Islet of Langerhans (tissue), 1 donor: ENCODE results near the gene UGT2A3.
"Not testable (repeated sequence)": the region's sequence is repeated elsewhere in the genome, so short reads cannot be mapped to it uniquely, and the experiment has no call there.

ENCODE experiments used
- FAIRE-seq: peaks from one replicate; lab custom pipeline; 2011; peaks lifted over from hg19 to GRCh38; lab: Jason Lieb, UNC

The UGT2A3 gene

GRCh38 chr4:68951078-68951805 is at the start of gene UGT2A3:
UGT2A3 (minus strand) TSS chr4:68951804; CDS start chr4:68951760, 44 bp downstream.
- peak; percentile 93 for FAIRE-seq

DNA sequence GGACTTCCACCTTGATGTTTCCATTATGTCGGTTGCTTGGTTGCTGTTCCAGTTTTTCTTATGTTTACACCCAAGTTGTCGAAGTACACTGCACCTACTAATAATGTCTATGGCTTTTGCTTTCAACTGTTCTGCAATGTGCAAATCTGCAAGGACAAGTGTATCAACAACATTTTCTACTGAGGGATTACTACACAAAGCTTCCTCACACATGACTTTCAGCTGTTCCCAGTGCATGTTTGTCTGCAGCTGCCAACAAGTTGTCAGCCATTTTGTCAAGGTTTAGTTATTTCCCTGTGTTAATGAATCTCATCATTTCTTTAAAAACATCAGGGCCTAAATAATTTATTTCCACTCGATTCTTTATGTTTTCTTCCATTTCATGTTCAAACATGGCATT is 45.4 kb upstream of the UGT2A3 start:
- FAIRE-seq: no peak

- FAIRE-seq: no peak
Observed at GRCh38 chr4:68995292-68995691, 43.7 kb upstream of the UGT2A3 start.

GRCh38 chr4:68987007-68987406 is 35.4 kb upstream of the UGT2A3 start:
- FAIRE-seq: no peak

GRCh38 chr4:68985442-68985841 is 33.8 kb upstream of the UGT2A3 start:
- no peak for FAIRE-seq

GRCh38 chr4:68984947-68985346 is 33.3 kb upstream of the UGT2A3 start:
- no peak for FAIRE-seq

DNA sequence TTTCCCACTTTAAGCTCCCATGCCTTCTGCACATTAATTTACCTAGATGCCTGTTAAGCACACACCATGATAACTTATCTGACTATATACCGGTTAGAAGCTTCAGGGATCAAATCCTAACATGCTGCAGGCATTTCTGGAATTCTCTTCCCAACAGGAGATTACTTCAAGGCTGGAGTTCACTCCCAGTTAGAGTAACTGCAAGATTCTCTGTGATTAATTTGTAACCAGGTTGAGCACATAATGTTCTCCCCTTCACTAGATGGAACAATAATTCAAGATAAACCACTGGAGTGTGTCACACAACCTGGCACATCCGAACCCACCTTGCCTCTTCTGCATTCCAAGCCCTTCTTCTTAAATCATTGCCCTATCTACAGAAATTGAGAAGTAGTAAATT is 11.8 kb upstream of the UGT2A3 start:
- no peak for FAIRE-seq

- FAIRE-seq: no peak
Observed at GRCh38 chr4:68962868-68963267, 11.3 kb upstream of the UGT2A3 start.

- no peak for FAIRE-seq
Observed at GRCh38 chr4:68960294-68961163, 8.9 kb upstream of the UGT2A3 start.

DNA sequence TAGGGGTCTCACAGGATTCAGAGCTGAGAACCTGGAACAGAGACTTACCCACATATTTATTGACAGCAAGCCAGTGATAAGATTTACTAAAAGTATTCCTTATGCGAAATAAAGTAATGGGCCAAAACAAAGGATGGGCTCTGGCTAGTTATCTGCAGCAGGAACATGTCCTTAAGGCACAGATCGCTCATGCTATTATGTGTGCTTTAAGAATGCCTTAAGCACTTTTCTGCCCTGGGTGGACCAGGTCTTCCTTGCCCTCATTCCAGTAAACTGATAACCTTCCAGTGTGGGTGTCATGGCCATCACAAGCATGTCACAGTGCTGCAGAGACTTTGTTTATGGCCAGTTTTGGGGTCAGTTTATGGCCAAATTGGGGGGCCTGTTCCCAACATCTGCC is 7.5 kb upstream of the UGT2A3 start:
- FAIRE-seq: not testable (repeated sequence)

DNA sequence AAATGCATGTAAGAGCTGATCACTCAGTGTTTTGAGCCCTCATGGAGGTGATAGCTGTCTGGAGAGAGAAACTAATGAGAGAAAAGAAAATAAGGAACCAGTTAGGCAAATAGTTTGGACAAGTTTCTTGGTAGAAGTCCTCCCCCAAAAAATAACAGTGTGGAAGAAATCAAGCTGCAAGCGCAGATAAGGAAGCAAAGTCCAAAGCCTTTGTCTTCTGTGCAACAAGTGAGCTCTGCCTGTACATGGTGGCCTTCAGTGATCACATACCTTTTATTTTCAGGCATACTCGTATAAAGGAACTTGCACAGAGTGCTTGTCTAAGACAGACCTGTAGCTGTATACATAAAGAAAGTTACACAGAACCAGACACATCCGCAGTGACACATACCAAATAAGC is 2.5 kb upstream of the UGT2A3 start:
- no peak for FAIRE-seq

DNA sequence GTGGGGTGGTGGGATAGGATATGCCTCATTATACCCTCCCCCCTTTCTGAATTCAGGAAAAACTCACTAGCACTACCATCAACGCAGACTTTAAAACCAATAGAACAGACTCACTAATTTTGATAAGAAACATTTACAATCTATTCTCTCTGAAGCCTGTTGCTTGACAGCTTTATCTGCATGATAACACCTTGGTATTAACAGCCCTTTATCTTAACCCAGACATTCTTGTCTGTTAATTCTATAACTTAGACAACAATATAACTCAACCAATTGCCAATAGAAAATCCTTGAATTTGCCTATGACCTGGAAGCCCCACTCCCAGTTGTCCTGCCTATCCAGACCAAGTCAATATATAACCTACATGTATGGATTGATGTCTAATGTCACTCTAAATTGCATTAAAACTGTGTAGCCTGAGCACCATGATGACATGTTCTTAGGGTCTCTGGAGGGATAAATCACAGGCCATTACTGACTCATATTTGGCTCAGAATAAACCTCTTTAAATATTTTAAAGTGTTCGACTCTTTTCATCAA is 1.5 kb upstream of the UGT2A3 start:
- no peak for FAIRE-seq

DNA sequence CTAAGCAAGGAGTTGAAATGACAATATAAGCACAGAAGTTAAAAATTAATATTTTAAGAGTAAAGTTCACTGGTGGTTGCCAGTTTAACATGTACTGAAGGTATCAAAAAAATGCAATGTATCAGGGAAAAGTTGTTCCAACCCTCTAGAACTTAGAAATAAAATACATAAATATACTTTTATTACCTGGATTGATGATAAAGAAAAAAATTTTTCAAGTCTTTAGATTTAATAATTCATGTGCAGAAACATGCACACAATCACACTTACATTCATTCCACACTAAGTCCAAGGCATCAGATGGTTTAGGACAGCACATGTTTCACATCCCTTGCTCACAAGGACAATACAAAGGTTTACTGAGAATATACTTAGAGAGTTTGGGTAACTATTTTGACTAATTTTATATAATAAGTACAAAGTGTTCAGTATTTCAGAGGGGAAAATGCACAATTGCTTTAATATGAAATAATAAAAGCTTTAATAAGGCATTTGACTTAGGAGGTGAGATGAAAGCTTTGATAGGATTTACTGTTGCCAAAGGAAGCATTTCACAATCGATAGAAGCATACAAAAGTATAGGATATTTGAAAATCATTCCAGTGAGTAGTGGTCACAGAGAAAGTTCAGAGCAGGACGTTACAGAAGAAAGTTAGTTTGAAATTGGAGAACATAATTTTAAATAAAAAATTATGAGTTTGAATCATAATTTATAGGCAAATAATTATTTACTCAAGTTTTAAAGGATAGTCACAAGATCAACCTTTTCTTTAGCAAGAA is 392 bp upstream of the UGT2A3 start:
- no peak for FAIRE-seq

DNA sequence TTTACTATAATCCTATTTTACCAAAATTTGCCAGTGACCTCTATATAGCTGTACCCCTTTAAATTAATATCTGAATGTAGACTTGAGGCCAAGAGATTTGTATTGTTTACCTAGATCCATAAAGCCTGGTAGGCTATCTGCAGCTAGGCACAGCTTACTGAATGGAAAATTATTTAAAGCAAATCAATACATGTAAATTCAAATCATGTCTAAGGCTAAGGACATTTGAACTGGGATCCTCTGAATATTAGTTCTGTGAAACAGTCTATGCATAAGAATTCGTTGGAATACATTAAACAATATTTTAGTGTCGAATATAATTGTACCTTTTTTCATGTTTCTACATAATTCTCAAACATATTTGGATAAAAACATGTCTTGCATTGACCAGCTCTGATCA is 1.6 kb downstream of the UGT2A3 start:
- FAIRE-seq: peak; percentile 33

GRCh38 chr4:68948985-68949384 is 2.6 kb downstream of the UGT2A3 start:
- no peak for FAIRE-seq

DNA sequence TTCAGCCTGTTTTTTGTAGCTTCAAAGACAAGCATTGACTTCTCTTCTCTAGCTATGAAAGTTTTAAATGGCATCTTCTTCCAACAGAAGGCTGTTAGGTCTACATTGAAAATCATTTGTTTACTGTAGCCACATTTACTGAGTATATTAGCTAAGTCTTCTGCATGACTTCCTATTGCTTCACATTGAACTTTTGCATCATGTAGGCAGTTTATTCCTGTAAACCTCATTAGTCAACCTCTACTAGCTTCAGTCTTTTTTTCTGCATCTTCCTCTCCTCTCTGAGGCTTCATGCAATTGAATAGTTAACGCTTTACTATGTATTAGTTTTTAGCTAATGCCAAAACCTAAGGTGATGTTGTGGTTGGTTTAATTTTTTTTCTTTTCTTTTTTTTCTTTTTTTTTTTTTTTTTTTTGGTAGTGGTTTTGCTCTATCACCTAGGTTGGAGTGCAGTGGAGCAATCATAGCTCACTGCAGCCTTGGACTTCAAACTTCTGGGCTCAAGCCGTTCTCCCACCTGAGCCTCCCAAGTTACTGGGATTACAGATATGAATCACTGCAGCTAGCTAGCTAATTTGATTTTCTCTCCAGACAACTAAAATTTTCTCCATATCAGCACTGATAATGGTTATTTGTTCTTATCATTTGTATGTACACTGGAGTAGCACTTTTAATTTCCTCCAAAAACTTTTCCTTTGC is 3.4 kb downstream of the UGT2A3 start:
- no peak for FAIRE-seq

DNA sequence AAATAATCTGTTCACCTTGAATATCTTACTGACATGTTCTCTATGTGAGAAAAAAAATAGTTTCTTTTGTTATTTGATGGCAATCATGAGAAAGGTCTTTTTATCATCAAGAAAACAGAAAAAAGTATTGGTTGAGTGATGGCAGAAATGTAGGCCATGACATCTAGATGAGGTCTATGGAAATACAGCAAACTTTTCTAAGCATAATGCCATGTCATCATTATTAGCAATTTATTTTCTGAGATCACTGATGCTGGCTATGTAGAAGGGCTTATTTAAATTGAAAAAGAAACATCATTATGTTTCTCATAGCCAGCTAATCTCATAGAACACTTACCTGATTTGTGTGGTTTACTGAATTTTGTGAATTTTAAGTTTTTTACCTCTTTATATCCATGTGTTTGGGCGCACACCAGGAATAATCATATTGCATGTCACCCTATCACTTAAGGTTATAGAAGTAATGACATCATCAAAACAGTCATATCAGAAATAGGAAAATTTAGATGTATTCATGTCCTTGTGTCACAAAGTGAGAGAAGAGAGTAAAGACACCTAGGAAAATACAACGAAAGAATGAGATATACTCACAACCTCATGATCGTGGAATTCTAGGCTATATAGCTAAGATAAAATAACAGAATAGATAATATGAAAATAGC is 22.4 kb downstream of the UGT2A3 start:
- peak; percentile 58 for FAIRE-seq

GRCh38 chr4:68927165-68927564 is 24.4 kb downstream of the UGT2A3 start:
- FAIRE-seq: no peak

DNA sequence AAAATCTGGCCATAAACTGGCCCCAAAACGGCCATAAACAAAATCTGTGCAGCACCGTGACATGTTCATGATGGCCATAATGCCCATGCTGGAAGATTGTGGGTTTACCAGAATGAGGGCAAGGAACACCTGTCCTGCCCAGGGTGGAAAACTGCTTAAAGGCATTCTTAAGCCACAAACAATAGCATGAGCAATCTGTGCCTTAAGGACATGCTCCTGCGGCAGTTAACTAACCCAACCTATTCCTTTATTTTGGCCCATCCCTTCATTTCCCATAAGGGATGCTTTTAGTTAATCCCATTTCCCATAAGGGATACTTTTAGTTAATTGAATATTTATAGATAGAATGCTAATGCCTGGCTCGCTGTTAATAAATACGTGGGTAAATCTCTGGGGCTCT is 29.4 kb downstream of the UGT2A3 start:
- not testable (repeated sequence) for FAIRE-seq

GRCh38 chr4:68921051-68921450 is 30.6 kb downstream of the UGT2A3 start:
- no peak for FAIRE-seq

DNA sequence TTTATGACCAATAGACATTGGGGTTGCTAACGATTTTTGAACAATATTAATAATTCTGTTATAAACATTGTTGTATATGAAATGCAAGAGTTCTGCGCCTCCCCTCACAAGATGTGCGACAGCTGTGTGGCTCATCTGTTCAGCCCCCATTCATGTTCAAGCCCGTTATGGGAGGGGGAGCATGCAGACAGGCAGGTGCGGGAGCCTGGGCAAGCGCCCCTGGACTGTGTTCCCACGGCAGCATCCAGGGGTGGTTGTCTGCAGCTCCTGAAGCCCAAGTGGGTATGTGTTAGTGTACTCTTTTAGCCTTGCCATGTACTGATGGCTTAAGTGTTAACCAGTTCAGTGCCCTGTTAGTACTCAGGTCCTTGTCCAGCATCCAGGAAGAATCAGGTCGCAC is 34.6 kb downstream of the UGT2A3 start:
- no peak for FAIRE-seq
